HepG2 (cell line): Measurements from ENCODE around the gene SYDE2.

Source experiments
- ATF5 ChIP-seq: sonication (generic); formaldehyde crosslinking; IDR thresholded peaks from 2 replicates; pipeline ENCODE4 v1.4.0; 2020; ENCODE audit warnings: mild to moderate bottlenecking, low read depth, missing genetic modification reagents
- NR2C2 ChIP-seq: sonication (generic); formaldehyde crosslinking; IDR thresholded peaks from 2 replicates; pipeline ENCODE4 v1.4.0; 2020; ENCODE audit warnings: missing genetic modification reagents, mild to moderate bottlenecking, moderate library complexity, borderline replicate concordance
- SMC3 ChIP-seq: IDR thresholded peaks from 2 replicates; pipeline ENCODE4 v1.6.1; 2011; ENCODE audit warnings: low read length, improper control_type of control experiment

- TF ChIP-seq NR2C2 (CRISPR knock-in tag) (no peak), SMC3 (no peak), ATF5 (CRISPR knock-in tag) (no peak)
Observed at GRCh38 chr1:85229574-85230097, 28.8 kb upstream of the SYDE2 start.
